GM23248 (cell line): ENCODE results near the gene SIPA1L3. TPM values are rescaled to one million over a fixed set of nuclear protein-coding genes. Genes with fewer than 3 reads are reported as not detected.
"Not testable (repeated sequence)": the region's sequence is repeated elsewhere in the genome, so short reads cannot be mapped to it uniquely, and the experiment has no call there.

Experiments
- DNase-seq: peaks from one replicate; pipeline ENCODE4 v3.0.0-alpha.2; 2015
- H2AFZ ChIP-seq: fragments of 200-600 bp; sonication (generic); 2 replicates; pipeline ENCODE4 v1.6.1; 2016; ENCODE audit warnings: antibody characterized with exemption
- H3F3A ChIP-seq: fragments of 200-600 bp; sonication (generic); 2 replicates; pipeline ENCODE4 v1.6.1; 2016; ENCODE audit warnings: mild to moderate bottlenecking, antibody characterized with exemption, mixed run types; ENCODE audit not compliant: insufficient read depth
- H3K27ac ChIP-seq: fragments of 200-600 bp; sonication (generic); 2 replicates; pipeline ENCODE4 v1.5.1; 2016; ENCODE audit warnings: mild to moderate bottlenecking
- H3K27me3 ChIP-seq: fragments of 200-600 bp; sonication (generic); replicated peaks from 2 replicates; pipeline ENCODE4 v1.6.1; 2016; ENCODE audit warnings: mild to moderate bottlenecking; ENCODE audit not compliant: insufficient read depth
- H3K36me3 ChIP-seq: fragments of 200-600 bp; sonication (generic); 2 replicates; pipeline ENCODE4 v1.6.1; 2016; ENCODE audit warnings: low read depth, mild to moderate bottlenecking
- H3K4me1 ChIP-seq: fragments of 200-600 bp; sonication (generic); 2 replicates; pipeline ENCODE4 v1.6.1; 2016; ENCODE audit warnings: mild to moderate bottlenecking; ENCODE audit not compliant: insufficient read depth
- H3K4me2 ChIP-seq: fragments of 200-600 bp; sonication (generic); one replicate; pipeline ENCODE4 v1.6.1; 2016; ENCODE audit warnings: mild to moderate bottlenecking; ENCODE audit not compliant: unreplicated experiment
- H3K4me3 ChIP-seq: fragments of 200-600 bp; sonication (generic); 2 replicates; pipeline ENCODE4 v1.5.1; 2016; ENCODE audit warnings: mild to moderate bottlenecking
- H3K79me2 ChIP-seq: fragments of 200-600 bp; sonication (generic); 2 replicates; pipeline ENCODE4 v1.6.1; 2016; ENCODE audit warnings: mild to moderate bottlenecking; ENCODE audit not compliant: insufficient read depth
- H3K9ac ChIP-seq: fragments of 200-600 bp; sonication (generic); 2 replicates; pipeline ENCODE4 v1.6.1; 2016; ENCODE audit warnings: mild to moderate bottlenecking
- H3K9me2 ChIP-seq: fragments of 200-600 bp; sonication (generic); 2 replicates; pipeline ENCODE4 v1.6.1; 2016; ENCODE audit warnings: mixed run types, mild to moderate bottlenecking, moderate library complexity; ENCODE audit not compliant: insufficient read depth
- H3K9me3 ChIP-seq: fragments of 200-600 bp; sonication (generic); one replicate; pipeline ENCODE4 v1.6.1; 2017; ENCODE audit warnings: low read depth
- H4K20me1 ChIP-seq: fragments of 200-600 bp; sonication (generic); 2 replicates; pipeline ENCODE4 v1.6.0; 2016; ENCODE audit not compliant: insufficient read depth
- EZH2 ChIP-seq: fragments of 200-600 bp; sonication (generic); IDR thresholded peaks from 2 replicates; pipeline ENCODE4 v1.6.1; 2018; ENCODE audit warnings: antibody characterized with exemption, mild to moderate bottlenecking; ENCODE audit not compliant: insufficient read depth, poor library complexity, severe bottlenecking
- EZH2phosphoT487 ChIP-seq: fragments of 200-600 bp; sonication (generic); IDR thresholded peaks from 2 replicates; pipeline ENCODE4 v1.6.1; 2018; ENCODE audit warnings: antibody characterized with exemption, moderate library complexity, mild to moderate bottlenecking, low read depth; ENCODE audit not compliant: insufficient read depth
- WGBS, 2 experiments: methylation state at CpG; one replicate each; pipeline ENCODE4 v1.1.6; 2015 to 2017; ENCODE audit warnings: low lambda C conversion rate in 2 of 2, low coverage in 1 of 2; ENCODE audit errors: missing lambda C conversion rate in 2 of 2; 5-methylcytosine and 5-hydroxymethylcytosine counted together
- in situ Hi-C: fragments of 300-500 bp; cut with MboI; formaldehyde crosslinking; loops from 2 replicates; pipeline ENCODE4 v1.15.0; 2020
- polyA plus RNA-seq: library from polyadenylated mRNA; unstranded; fragments of >200 nt; fragmentation: Nextera tagmentation; extraction: Ambion mirVana; gene quantifications from 2 replicates; pipeline ENCODE4 v1.2.1, GENCODE V29; 2016
- total RNA-seq: library from RNA; depleted of rRNA; stranded (reverse); fragments of >200 nt; shearing (Covaris generic); gene quantifications from 2 replicates; pipeline ENCODE4 v1.2.3, GENCODE V29; 2014

Gene SIPA1L3
- total and polyA plus RNA-seq, 2 experiments from 2014 or later, result 3.7 to 12.1 TPM

DNA sequence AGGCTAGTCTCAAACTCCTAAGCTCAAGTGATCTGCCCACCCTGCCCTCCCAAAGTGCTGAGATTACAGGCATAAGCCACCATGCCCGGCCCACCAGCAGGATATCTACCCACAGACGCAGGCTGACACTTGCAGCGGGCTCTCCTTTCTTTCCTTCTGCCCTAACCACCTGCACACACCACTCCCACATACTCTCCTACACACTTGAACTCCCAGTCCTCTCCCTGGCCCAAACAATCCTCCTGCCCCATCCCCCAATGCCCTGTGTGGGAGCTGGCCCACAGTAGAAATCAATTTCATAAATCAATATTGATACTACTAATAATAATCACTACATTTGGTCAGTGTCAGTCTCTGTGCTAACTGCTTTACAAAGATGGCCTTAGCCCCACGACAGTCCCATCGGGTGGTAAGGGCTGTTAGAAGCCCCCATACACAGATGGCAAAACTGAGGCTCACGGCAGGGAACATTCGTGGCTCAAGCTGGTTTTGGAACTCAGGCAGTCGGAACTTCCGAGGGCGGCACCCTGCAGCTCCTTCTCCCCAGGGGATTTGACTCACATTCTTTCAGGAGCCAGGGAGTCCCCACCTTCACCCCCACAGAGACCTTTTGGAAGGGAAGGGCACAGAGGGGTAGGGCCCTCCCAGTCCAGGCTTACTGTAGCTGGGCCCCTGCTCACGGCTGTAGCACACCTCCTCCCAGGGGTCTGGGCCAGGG, 320.4 kb downstream of the SIPA1L3 start:
- DNase-seq, result no peak
- Histone ChIP-seq H4K20me1 (no peaks in the 10 kb centered on the region), H3K9me3 (no peaks in the 10 kb centered on the region), H3K36me3 (no peaks in the 10 kb centered on the region), H3K4me2 (no peak overlapping the region), H2AFZ (no peak overlapping the region), H3K27ac (no peak overlapping the region), H3K9ac (no peak overlapping the region), H3F3A (peaks cover 6% of the 10 kb centered on the region; the same call in 1 of the 2 replicates), H3K4me3 (no peak overlapping the region), H3K9me2 (no peaks in the 10 kb centered on the region), H3K79me2 (no peaks in the 10 kb centered on the region), H3K27me3 (no peaks in the 10 kb centered on the region), H3K4me1 (no peaks in the 10 kb centered on the region)
- 66 to 71% methylated on average over 11 of the region's 11 CpGs for WGBS, 2 experiments
- in situ Hi-C loops, result no loop called here
- no peak for TF ChIP-seq EZH2phosphoT487
- no peak for TF ChIP-seq EZH2

DNA sequence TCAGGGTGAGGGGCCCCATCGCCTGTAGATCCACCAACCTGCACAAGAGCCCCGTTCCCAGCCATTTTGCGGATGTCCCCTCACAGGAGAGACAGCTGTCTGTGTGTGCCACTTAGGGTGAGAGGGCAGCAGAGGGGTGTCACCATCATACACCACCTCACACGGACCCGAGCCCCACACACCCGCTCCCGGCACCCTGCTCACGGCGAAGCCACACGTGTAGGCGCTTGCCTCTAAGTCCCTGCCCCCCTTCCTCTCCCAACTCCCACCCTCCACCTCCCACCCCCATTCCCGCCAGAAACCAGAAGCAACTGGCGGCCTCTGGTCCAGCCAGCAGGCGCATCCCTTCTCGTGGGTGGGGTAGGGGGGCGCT, 321.0 kb downstream of the SIPA1L3 start:
- TF ChIP-seq EZH2phosphoT487, result no peak
- TF ChIP-seq EZH2, result no peak
- Histone ChIP-seq H3K27ac (no peak overlapping the region), H2AFZ (no peak overlapping the region), H3K4me2 (no peak overlapping the region), H3F3A (peaks cover 6% of the 10 kb centered on the region; the same call in 1 of the 2 replicates), H3K4me1 (no peaks in the 10 kb centered on the region), H3K79me2 (no peaks in the 10 kb centered on the region), H3K9me2 (no peaks in the 10 kb centered on the region), H3K27me3 (no peaks in the 10 kb centered on the region), H4K20me1 (no peaks in the 10 kb centered on the region), H3K9ac (no peak overlapping the region), H3K36me3 (no peaks in the 10 kb centered on the region), H3K9me3 (no peaks in the 10 kb centered on the region), H3K4me3 (no peak overlapping the region)
- in situ Hi-C loops, result no loop called here
- DNase-seq, result no peak
- WGBS, 2 experiments, result 23 to 66% methylated on average over 3 to 16 of the region's 16 CpGs

GRCh38 chr19:38228491-38229439, 321.8 kb downstream of the SIPA1L3 start:
- Histone ChIP-seq H3K4me1 (no peaks in the 10 kb centered on the region), H3K9ac (peak overlapping the region; percentile 2; the same call in 1 of the 2 replicates), H3K9me2 (no peaks in the 10 kb centered on the region), H3K79me2 (no peaks in the 10 kb centered on the region), H3F3A (peaks cover 6% of the 10 kb centered on the region; the same call in 1 of the 2 replicates), H3K27ac (no peak overlapping the region), H3K27me3 (no peaks in the 10 kb centered on the region), H3K4me3 (peak overlapping the region; percentile 65), H2AFZ (peak overlapping the region; percentile 58), H3K9me3 (no peaks in the 10 kb centered on the region), H3K4me2 (peak overlapping the region; percentile 56), H4K20me1 (no peaks in the 10 kb centered on the region), H3K36me3 (no peaks in the 10 kb centered on the region)
- in situ Hi-C loops, result no loop called here
- TF ChIP-seq EZH2 (peak; percentile 44), EZH2phosphoT487 (no peak)
- DNase-seq, result no peak
- 0 to 1% methylated on average over 31 to 77 of the region's 80 CpGs for WGBS, 2 experiments

- WGBS, 2 experiments, result 1 to 2% methylated on average over 6 to 18 of the region's 54 CpGs
Observed at GRCh38 chr19:38229585-38230073, 322.6 kb downstream of the SIPA1L3 start.

DNA sequence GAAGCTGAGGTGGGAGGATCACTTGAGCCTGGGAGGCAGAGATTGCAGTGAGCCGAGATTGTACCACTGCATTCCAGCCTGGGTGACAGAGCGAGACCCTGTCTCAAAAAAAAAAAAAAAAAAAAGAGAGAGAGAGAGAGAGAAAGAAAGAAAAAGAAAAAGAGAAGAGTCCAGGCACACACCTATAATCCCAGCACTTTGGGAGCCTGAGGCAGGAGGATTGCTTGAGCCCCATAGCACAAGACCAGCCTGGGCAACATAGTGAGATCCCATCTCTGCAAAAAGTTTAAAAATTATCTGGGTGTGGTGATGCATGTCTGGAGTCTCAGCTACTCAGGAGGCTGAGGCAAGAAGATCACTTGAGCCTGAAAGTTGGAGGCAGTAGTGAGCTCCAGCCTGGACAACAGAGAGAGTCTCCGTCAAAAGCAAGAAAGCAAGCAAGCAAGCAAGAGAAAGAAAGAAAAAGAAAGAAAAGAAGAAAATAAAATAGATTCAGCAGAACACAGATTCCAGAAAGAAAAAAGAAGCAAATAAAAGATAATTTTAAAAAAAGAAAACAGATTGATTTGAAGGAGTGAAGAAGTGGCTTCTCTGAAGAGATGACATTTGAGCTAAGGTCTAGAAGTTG, 323.6 kb downstream of the SIPA1L3 start:
- DNase-seq, H3F3A ChIP-seq, H3K27ac ChIP-seq, H4K20me1 ChIP-seq, H3K4me2 ChIP-seq, H3K27me3 ChIP-seq, H3K9ac ChIP-seq, H3K79me2 ChIP-seq, H3K4me1 ChIP-seq, H3K4me3 ChIP-seq, H2AFZ ChIP-seq, H3K36me3 ChIP-seq, H3K9me3 ChIP-seq, H3K9me2 ChIP-seq: not testable (repeated sequence)
- in situ Hi-C loops, result loop anchor here (10.0 kb wide), 1 partner anchor 336 kb away; no protein-coding TSS in a partner anchor
- WGBS, 2 experiments, result 56 to 66% methylated on average over 3 of the region's 3 CpGs

More at GRCh38 chr19:38229585-38230073, 322.6 kb downstream of the SIPA1L3 start:
- Histone ChIP-seq H3K4me3 (peak overlapping the region; percentile 65), H3K36me3 (no peaks in the 10 kb centered on the region), H3K9me2 (no peaks in the 10 kb centered on the region), H2AFZ (0 out of 2 replicates have a peak overlapping the region, but pooled peaks have one; percentile 30), H3K4me1 (no peaks in the 10 kb centered on the region), H3K27ac (no peak overlapping the region), H3K79me2 (no peaks in the 10 kb centered on the region), H3F3A (peaks cover 6% of the 10 kb centered on the region; the same call in 1 of the 2 replicates), H3K4me2 (no peak overlapping the region), H3K9me3 (no peaks in the 10 kb centered on the region), H3K9ac (no peak overlapping the region), H3K27me3 (no peaks in the 10 kb centered on the region), H4K20me1 (no peaks in the 10 kb centered on the region)
- in situ Hi-C loops, result loop anchor here (10.0 kb wide), 1 partner anchor 335 kb away; no protein-coding TSS in a partner anchor
- peak; percentile 87 for DNase-seq
- TF ChIP-seq EZH2phosphoT487 (no peak), EZH2 (no peak)
